RWPE1 (cell line): ENCODE measurements around the gene FOXF2.

ENCODE experiments used
- CTCF ChIA-PET: fragments of 350-600 bp; sonication (Branson Sonifier 250); formaldehyde crosslinking; extraction: SDS; loops from one replicate; lab custom pipeline; 2021; lab: Yijun Ruan, JAX
- POLR2A ChIA-PET: fragments of 400-600 bp; formaldehyde crosslinking; extraction: SDS; loops from one replicate; lab custom pipeline; 2020; ENCODE audit warnings: antibody characterized with exemption; ENCODE audit not compliant: low non-redundant PET; lab: Yijun Ruan, JAX
- DNase-seq: peaks from one replicate; pipeline ENCODE4 v3.0.0; 2012; ENCODE audit warnings: low spot score
- H3K27ac ChIP-seq: fragments of 450-650 bp; 2 replicates; pipeline ENCODE4 v1.5.1; 2017
- CTCF ChIP-seq: fragments of 450-650 bp; conservative IDR thresholded peaks from 2 replicates; pipeline ENCODE4 v1.5.1; 2017; ENCODE audit warnings: low read depth, mild to moderate bottlenecking

FOXF2 gene

DNA sequence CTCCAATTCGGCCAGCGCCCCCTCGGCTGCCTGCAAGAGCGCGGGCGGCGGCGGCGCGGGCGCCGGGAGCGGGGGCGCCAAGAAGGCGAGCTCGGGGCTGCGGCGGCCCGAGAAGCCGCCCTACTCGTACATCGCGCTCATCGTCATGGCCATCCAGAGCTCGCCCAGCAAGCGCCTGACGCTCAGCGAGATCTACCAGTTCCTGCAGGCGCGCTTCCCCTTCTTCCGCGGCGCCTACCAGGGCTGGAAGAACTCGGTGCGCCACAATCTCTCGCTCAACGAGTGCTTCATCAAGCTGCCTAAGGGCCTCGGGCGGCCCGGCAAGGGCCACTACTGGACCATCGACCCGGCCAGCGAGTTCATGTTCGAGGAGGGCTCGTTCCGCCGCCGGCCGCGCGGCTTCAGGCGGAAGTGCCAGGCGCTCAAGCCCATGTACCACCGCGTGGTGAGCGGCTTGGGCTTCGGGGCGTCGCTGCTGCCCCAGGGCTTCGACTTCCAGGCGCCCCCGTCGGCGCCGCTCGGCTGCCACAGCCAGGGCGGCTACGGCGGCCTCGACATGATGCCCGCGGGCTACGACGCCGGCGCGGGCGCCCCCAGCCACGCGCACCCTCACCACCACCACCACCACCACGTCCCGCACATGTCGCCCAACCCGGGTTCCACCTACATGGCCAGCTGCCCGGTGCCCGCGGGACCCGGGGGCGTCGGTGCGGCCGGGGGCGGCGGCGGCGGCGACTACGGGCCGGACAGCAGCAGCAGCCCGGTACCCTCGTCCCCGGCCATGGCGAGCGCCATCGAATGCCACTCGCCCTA lies 963 bp downstream of the FOXF2 start:
- TF ChIP-seq CTCF = no peak
- POLR2A ChIA-PET = no interaction called here
- H3K27ac ChIP-seq = no peak overlapping the region
- no peak for DNase-seq
- CTCF ChIA-PET = interaction anchor here (0.6 to 1.0 kb wide), 5 partner anchors 8 to 594 kb away, joined by 3 to 4 read pairs (median 3); no protein-coding TSS in a partner anchor

- no peak for DNase-seq
- no peak for TF ChIP-seq CTCF
- H3K27ac ChIP-seq = no peak overlapping the region
- CTCF ChIA-PET = interaction anchor here (0.7 to 1.0 kb wide), 3 partner anchors 9 to 39 kb away, joined by 3 to 4 read pairs (median 3); no protein-coding TSS in a partner anchor
- POLR2A ChIA-PET = no interaction called here
These were observed 1.8 kb downstream of the FOXF2 start for GRCh38 chr6:1390946-1391799.

GRCh38 chr6:1391800-1392309 lies 2.5 kb downstream of the FOXF2 start:
- no peak overlapping the region for H3K27ac ChIP-seq
- DNase-seq = no peak
- no peak for TF ChIP-seq CTCF
- ChIA-PET CTCF (no interaction called here), POLR2A (no interaction called here)

DNA sequence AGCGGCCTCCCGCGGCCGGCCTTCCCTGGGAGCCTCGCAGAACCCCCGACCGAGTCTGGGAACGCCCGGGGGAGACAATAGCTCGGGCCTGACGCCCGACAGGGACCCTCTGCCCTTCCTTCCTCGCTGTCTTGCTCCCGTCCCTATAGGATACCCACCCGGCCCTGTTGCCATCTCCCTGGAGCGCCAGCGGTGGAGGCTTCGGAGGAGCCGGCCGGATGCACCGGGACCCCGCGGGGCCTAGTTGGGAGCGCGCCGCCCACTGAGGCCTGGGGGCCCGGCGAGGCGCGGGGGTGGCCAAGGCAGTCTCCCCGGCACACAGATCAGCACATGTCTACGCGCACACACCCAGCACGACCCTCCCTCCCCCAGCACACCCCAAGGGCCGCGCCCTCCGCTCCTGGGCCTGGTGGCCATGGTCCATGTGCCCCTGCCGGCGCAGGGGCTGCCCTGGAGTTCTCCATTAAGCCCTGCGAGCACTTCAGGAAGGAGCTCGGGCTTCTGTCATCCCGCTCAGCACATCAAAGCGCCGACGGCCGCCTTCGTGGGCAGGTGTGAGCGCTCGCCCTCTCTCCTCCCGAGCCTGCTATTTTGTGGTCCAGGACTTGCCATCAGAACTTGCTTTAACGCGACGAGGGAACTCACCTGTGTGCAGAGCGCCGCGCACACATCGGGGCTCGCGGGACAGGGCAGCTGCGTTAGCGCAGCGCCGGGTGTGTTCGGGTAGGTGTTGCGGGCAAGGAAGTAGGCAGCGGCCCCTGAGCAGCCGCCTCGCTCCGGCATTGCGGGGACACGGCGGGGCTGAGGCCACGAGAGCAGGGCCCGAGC lies 3.7 kb downstream of the FOXF2 start:
- POLR2A ChIA-PET = no interaction called here
- no peak overlapping the region for H3K27ac ChIP-seq
- no peak for TF ChIP-seq CTCF
- DNase-seq = no peak
- CTCF ChIA-PET = interaction anchor here (0.7 kb wide), 2 partner anchors 44 to 1091 kb away, joined by 3 read pairs; no protein-coding TSS in a partner anchor

GRCh38 chr6:1393641-1394283 lies 4.4 kb downstream of the FOXF2 start:
- no peak for DNase-seq
- H3K27ac ChIP-seq = no peak overlapping the region
- POLR2A ChIA-PET = no interaction called here
- no peak for TF ChIP-seq CTCF
- CTCF ChIA-PET = no interaction called here
